Endothelial cell of umbilical vein (primary cell): ENCODE measurements around the gene ZNF124. TPM values are rescaled to one million over a fixed set of nuclear protein-coding genes. Genes with fewer than 3 reads are reported as not detected.
"Not testable (repeated sequence)": the region's sequence is repeated elsewhere in the genome, so short reads cannot be mapped to it uniquely, and the experiment has no call there.

Experiments
- BruUV-seq: library from RNA; stranded (reverse); fragments of 400-500 nt; replicated peaks from 2 replicates; lab custom pipeline; 2021; lab: Mats Ljungman, UMichigan
- CTCF ChIA-PET: fragments of 300-600, 350-600 bp; sonication (Branson Sonifier 250); formaldehyde crosslinking; loops from one replicate; lab custom pipeline; 2021; ENCODE audit warnings: antibody characterized with exemption, inconsistent platforms; lab: Charles Lee
- POLR2A ChIA-PET: fragments of 300-600, 350-600 bp; sonication (Branson Sonifier 250); formaldehyde crosslinking; loops from one replicate; lab custom pipeline; 2021; ENCODE audit warnings: antibody characterized with exemption, inconsistent platforms; lab: Charles Lee
- DNase-seq: peaks from one replicate; pipeline ENCODE4 v3.0.0-alpha.2; 2011; ENCODE audit warnings: low read depth, low spot score
- FAIRE-seq: peaks from 2 replicates; lab custom pipeline; 2011; peaks lifted over from hg19 to GRCh38; lab: Jason Lieb, UNC
- H2AFZ ChIP-seq: 2 replicates; pipeline ENCODE4 v1.6.0; 2012; ENCODE audit warnings: low read depth, low read length, control low read depth, inconsistent platforms
- H3K27ac ChIP-seq: 2 replicates; pipeline ENCODE4 v1.5.1; 2011; ENCODE audit warnings: low read depth, mild to moderate bottlenecking, control low read depth, low read length, moderate library complexity; ENCODE audit not compliant: insufficient read depth
- H3K27me3 ChIP-seq, 2 experiments: 2 replicates each; pipeline versions ENCODE4 v1.6.0 to v1.6.1; 2011; ENCODE audit warnings: low read length in 2 of 2, mixed read lengths in 1 of 2; ENCODE audit not compliant: control insufficient read depth in 2 of 2, insufficient read depth in 2 of 2
- H3K36me3 ChIP-seq, 2 experiments: 2 replicates in 1 of 2; 3 replicates in 1 of 2; pipeline ENCODE4 v1.5.1; 2011; ENCODE audit warnings: low read length in 2 of 2, mild to moderate bottlenecking in 1 of 2, moderate library complexity in 1 of 2; ENCODE audit not compliant: control insufficient read depth in 2 of 2, insufficient read depth in 2 of 2; ENCODE audit errors: extremely low read depth in 1 of 2
- H3K4me1 ChIP-seq: 3 replicates; pipeline ENCODE4 v1.5.1; 2011; ENCODE audit warnings: mild to moderate bottlenecking, low read length; ENCODE audit not compliant: control insufficient read depth, insufficient read depth; ENCODE audit errors: extremely low read depth
- H3K4me2 ChIP-seq: 2 replicates; pipeline ENCODE4 v1.6.1; 2011; ENCODE audit warnings: low read length, control low read depth, mixed read lengths; ENCODE audit not compliant: insufficient read depth
- H3K4me3 ChIP-seq, 3 experiments: fragments of 200-600 bp in 1 of 3; sonication (generic), shearing (Covaris generic) in 1 of 3; replicated peaks in 1 of 3; 2 replicates each; pipeline ENCODE4 v1.5.1; 2011 to 2016; ENCODE audit warnings: control low read depth in 3 of 3, low read length in 3 of 3, mild to moderate bottlenecking in 2 of 3, inconsistent platforms in 1 of 3, low read depth in 1 of 3, moderate library complexity in 1 of 3; ENCODE audit not compliant: insufficient read depth in 1 of 3
- H3K79me2 ChIP-seq: 2 replicates; pipeline ENCODE4 v1.6.0; 2012; ENCODE audit warnings: low read length, inconsistent platforms; ENCODE audit not compliant: control insufficient read depth, insufficient read depth
- H3K9ac ChIP-seq: replicated peaks from 2 replicates; pipeline ENCODE3; 2011; ENCODE audit warnings: low read length, control low read depth; ENCODE audit not compliant: insufficient read depth; ENCODE audit errors: extremely low read depth
- H3K9me1 ChIP-seq: replicated peaks from 3 replicates; pipeline ENCODE4 v1.6.0; 2011; ENCODE audit warnings: mild to moderate bottlenecking, low read length; ENCODE audit not compliant: control insufficient read depth, insufficient read depth; ENCODE audit errors: extremely low read depth
- H3K9me3 ChIP-seq: replicated peaks from 2 replicates; pipeline ENCODE4 v1.5.1; 2012; ENCODE audit warnings: low read length, inconsistent platforms; ENCODE audit not compliant: control insufficient read depth, insufficient read depth
- H4K20me1 ChIP-seq: replicated peaks from 2 replicates; pipeline ENCODE3; 2011; ENCODE audit warnings: mild to moderate bottlenecking, low read length; ENCODE audit not compliant: control insufficient read depth, insufficient read depth; ENCODE audit errors: extremely low read depth
- EZH2 ChIP-seq: IDR thresholded peaks from 2 replicates; pipeline ENCODE4 v1.6.1; 2012; ENCODE audit warnings: borderline replicate concordance, low read depth, mild to moderate bottlenecking, moderate library complexity, low read length, inconsistent platforms; ENCODE audit not compliant: severe bottlenecking
- FOS ChIP-seq: IDR thresholded peaks from 2 replicates; pipeline ENCODE4 v1.6.1; 2011; ENCODE audit warnings: mild to moderate bottlenecking, low read length, moderate library complexity, borderline replicate concordance; ENCODE audit not compliant: insufficient read depth
- GATA2 ChIP-seq: IDR thresholded peaks from 2 replicates; pipeline ENCODE4 v1.7.0; 2011; ENCODE audit warnings: low read depth, mild to moderate bottlenecking, moderate library complexity, mixed read lengths, low read length; ENCODE audit not compliant: insufficient read length, insufficient read depth
- JUN ChIP-seq: IDR thresholded peaks from 2 replicates; pipeline ENCODE4 v1.6.1; 2011; ENCODE audit warnings: borderline replicate concordance, low read depth; ENCODE audit not compliant: insufficient read length, insufficient read depth
- MAX ChIP-seq: IDR thresholded peaks from 2 replicates; pipeline ENCODE4 v1.6.1; 2011; ENCODE audit not compliant: insufficient read depth, insufficient read length
- MYC ChIP-seq: IDR thresholded peaks from one replicate; pipeline ENCODE4 v1.6.1; 2011; ENCODE audit warnings: mild to moderate bottlenecking, low read depth, low read length
- POLR2A ChIP-seq: IDR thresholded peaks from 2 replicates; pipeline ENCODE4 v1.6.1; 2012; ENCODE audit warnings: low read depth, mild to moderate bottlenecking, control low read depth, low read length
- POLR2AphosphoS5 ChIP-seq: IDR thresholded peaks from 2 replicates; pipeline ENCODE4 v1.6.1; 2012; ENCODE audit warnings: low read depth, mild to moderate bottlenecking, control low read depth, low read length, moderate library complexity; ENCODE audit not compliant: insufficient read depth
- dilution Hi-C: fragments of 300-500 bp; cut with MboI; formaldehyde crosslinking; loops from one replicate; pipeline ENCODE4 v1.15.0; 2019; ENCODE audit warnings: low sequenced_read_pairs; ENCODE audit not compliant: extremely low pct_ligation_motif_present
- intact Hi-C: fragments of 100-400 bp; cut with micrococcal nuclease; formaldehyde crosslinking; loops from one replicate; pipeline ENCODE4 v1.10.0; 2022
- polyA plus RNA-seq, 4 experiments: library from polyadenylated mRNA; depleted of rRNA in 3 of 4; stranded (reverse) in 3 of 4; unstranded in 1 of 4; fragments of >200 nt; gene quantifications; 2 replicates each; pipeline versions ENCODE4 v1.2.1 to v1.2.3, GENCODE V29; 2011 to 2012; ENCODE audit warnings: missing spikeins in 1 of 4
- total RNA-seq: library from RNA; stranded (reverse); gene quantifications from 2 replicates; pipeline ENCODE4 v1.2.3, GENCODE V29; 2021
- TF ChIP-seq, protein P1 (sequence below), 2 donors: IDR thresholded peaks; 1 replicate in 1 of 2; 2 replicates in 1 of 2; pipeline ENCODE4 v1.5.1; 2011; ENCODE audit warnings: low read length in 2 of 2, mild to moderate bottlenecking in 2 of 2, moderate library complexity in 2 of 2, control low read depth in 1 of 2, inconsistent platforms in 1 of 2, low read depth in 1 of 2; ENCODE audit not compliant: insufficient read depth in 1 of 2; ENCODE audit errors: extremely low read depth in 1 of 2

Gene ZNF124
- total and polyA plus RNA-seq, 2 donors (not counting 3 experiments of a cell fraction or from before 2014, with no cell fraction given), result 3.5 to 25.6 TPM

DNA sequence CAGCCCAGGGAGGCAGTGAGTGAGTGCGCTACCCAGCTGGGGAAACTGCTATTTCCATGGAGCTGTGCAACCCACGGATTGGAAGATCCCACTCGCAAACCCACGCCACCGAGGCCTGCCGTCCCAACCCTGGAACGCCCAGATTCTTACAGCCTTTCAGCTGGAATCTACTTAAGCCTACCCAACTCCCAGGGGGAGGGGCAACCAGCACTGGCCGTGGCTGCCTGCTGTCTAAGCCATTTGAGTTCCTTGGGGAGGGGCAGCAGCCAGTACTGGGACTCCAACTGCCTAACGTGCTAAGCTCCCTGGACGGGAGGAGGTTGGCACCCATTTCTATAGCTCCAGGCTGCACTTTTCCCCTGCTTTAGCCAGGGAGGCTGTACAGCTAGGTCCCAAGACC is 40.6 kb downstream of the ZNF124 start:
- dilution Hi-C loops, result no loop called here
- DNase-seq (no peak), FAIRE-seq (no peak)
- Histone ChIP-seq H3K27me3 (no peaks in the 10 kb centered on the region), H3K27ac (no peak overlapping the region), H3K4me1 (no peaks in the 10 kb centered on the region), H2AFZ (no peak overlapping the region), H3K9ac (no peak overlapping the region), H3K4me2 (no peak overlapping the region), H3K9me3 (no peaks in the 10 kb centered on the region), H3K36me3 (peaks cover 0 to 6% of the 10 kb centered on the region in 2 experiments), H3K4me3 (no peak overlapping the region), H3K79me2 (peaks cover 14% of the 10 kb centered on the region), H3K9me1 (no peaks in the 10 kb centered on the region), H4K20me1 (no peaks in the 10 kb centered on the region)
- TF ChIP-seq FOS (no peak), POLR2AphosphoS5 (no peak), MYC (no peak), MAX (no peak), EZH2 (no peak), POLR2A (no peak), JUN (no peak), GATA2 (no peak)
- TF ChIP-seq, protein P1, sequence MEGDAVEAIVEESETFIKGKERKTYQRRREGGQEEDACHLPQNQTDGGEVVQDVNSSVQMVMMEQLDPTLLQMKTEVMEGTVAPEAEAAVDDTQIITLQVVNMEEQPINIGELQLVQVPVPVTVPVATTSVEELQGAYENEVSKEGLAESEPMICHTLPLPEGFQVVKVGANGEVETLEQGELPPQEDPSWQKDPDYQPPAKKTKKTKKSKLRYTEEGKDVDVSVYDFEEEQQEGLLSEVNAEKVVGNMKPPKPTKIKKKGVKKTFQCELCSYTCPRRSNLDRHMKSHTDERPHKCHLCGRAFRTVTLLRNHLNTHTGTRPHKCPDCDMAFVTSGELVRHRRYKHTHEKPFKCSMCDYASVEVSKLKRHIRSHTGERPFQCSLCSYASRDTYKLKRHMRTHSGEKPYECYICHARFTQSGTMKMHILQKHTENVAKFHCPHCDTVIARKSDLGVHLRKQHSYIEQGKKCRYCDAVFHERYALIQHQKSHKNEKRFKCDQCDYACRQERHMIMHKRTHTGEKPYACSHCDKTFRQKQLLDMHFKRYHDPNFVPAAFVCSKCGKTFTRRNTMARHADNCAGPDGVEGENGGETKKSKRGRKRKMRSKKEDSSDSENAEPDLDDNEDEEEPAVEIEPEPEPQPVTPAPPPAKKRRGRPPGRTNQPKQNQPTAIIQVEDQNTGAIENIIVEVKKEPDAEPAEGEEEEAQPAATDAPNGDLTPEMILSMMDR (IDR thresholded peaks at IDR 0.05; ENCODE audit: extremely low read depth in 1 of 2, insufficient read depth in 1 of 2, low read depth in 1 of 2, low read length in 2 of 2), result no peak
- ChIA-PET POLR2A (no interaction called here), CTCF (no interaction called here)
- no TSS peak for BruUV-seq
- intact Hi-C loops, result no loop called here

DNA sequence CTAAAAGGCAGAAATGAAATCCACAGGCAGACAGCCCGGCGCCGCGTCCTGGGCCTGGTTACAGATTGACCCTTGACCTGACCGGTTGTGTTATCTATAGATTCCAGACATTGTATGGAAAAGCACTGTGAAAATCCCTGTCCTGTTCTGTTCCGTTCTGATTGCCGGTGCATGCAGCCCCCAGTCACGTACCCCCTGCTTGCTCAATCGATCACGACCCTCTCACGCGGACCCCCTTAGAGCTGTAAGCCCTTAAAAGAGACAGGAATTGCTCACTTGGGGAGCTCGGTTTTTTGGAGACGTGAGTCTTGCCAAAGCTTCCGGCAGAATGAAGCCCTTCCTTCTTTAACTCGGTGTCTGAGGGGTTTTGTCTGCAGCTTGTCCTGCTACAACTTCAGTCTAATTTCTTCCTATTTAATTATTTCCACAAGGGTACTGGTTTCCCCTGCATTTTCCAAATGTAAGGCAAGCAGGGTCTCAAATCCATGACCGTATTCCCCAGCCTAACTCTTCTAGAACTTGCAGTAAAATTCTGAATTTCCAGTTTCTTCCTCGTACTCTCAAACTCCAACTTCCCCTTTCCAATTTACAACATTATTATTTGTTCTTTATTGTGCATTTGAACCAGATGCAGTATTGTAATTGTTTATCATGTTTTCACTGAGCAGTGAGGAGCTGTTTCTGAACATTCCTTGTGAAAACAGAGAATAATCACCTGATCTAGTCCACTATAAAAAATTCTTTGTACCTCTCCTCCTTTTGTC is 44.1 kb downstream of the ZNF124 start:
- H2AFZ ChIP-seq, dilution Hi-C loops, CTCF ChIA-PET, H3K27ac ChIP-seq, H3K9me1 ChIP-seq, H3K36me3 ChIP-seq, POLR2A ChIA-PET, H3K9ac ChIP-seq, H3K27me3 ChIP-seq, H3K4me1 ChIP-seq, H3K79me2 ChIP-seq, H4K20me1 ChIP-seq, H3K9me3 ChIP-seq: not testable (repeated sequence)
- DNase-seq (peak; percentile 14), FAIRE-seq (peak; percentile 50)
- BruUV-seq, result TSS peak; percentile 63
- Histone ChIP-seq H3K4me3 (peak overlapping the region in 2 of 3 experiments; percentile 23 to 50), H3K4me2 (peak overlapping the region; percentile 30)
- intact Hi-C loops, result loop anchor here (2.0 kb wide), 1 partner anchor 41 kb away; no protein-coding TSS in a partner anchor

DNA sequence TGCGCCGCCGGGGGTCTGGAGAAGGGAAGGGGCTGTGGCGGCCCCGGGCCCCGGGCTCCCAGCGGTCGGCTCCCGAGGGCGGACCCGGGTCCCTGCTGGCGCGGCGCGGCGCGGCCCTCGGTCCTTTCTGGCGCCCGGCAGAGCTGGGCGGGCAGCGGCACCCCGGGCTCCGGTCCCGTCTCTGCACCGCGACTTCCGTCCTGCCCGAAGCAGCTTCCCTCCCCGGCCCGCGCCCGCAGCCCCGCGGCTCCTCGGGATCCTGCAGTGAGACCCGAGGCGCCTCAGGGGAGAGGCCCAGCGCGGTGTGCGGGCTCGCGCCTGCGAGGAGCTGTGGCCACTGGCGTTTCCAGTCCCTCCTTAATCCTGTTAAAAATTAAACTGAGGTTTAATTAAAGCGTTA is 45.2 kb downstream of the ZNF124 start:
- CTCF ChIA-PET, H3K9me3 ChIP-seq, H3K36me3 ChIP-seq, H3K79me2 ChIP-seq, H4K20me1 ChIP-seq, FAIRE-seq, POLR2A ChIA-PET, H2AFZ ChIP-seq, H3K27me3 ChIP-seq, H3K4me1 ChIP-seq, H3K27ac ChIP-seq, H3K9ac ChIP-seq, dilution Hi-C loops, H3K4me3 ChIP-seq, H3K9me1 ChIP-seq, H3K4me2 ChIP-seq, BruUV-seq, intact Hi-C loops, DNase-seq: not testable (repeated sequence)
